Spleen (tissue), 7 donors: ENCODE measurements around the gene MKNK1.

Experiments used
- POLR2AphosphoS5 ChIP-seq, 3 donors: sonication (generic); formaldehyde crosslinking; IDR thresholded peaks; one replicate each; pipeline ENCODE4 v1.5.1; 2017; ENCODE audit warnings: antibody characterized with exemption in 3 of 3
- TF ChIP-seq, protein P1 (sequence below), 11 experiments: fragments of 200-600 bp in 7 of 11; fragments of 450-650 bp in 4 of 11; sonication (generic) in 4 of 11; IDR thresholded peaks in 8 of 11; conservative IDR thresholded peaks in 3 of 11; 1 replicate in 7 of 11; 2 replicates in 4 of 11; pipeline versions ENCODE4 v1.4.0 to v1.8.0; 2016 to 2021; ENCODE audit warnings: antibody characterized with exemption in 11 of 11, inconsistent platforms in 4 of 11, mild to moderate bottlenecking in 1 of 11
- donor health status: DM: no; HTN: no; CAD: no; lungs with moderate emphysema.
- donor health status: DM: no; HTN: no; CAD: no.
- donor health status: DM: no; HTN: no; CAD: no.

DNA sequence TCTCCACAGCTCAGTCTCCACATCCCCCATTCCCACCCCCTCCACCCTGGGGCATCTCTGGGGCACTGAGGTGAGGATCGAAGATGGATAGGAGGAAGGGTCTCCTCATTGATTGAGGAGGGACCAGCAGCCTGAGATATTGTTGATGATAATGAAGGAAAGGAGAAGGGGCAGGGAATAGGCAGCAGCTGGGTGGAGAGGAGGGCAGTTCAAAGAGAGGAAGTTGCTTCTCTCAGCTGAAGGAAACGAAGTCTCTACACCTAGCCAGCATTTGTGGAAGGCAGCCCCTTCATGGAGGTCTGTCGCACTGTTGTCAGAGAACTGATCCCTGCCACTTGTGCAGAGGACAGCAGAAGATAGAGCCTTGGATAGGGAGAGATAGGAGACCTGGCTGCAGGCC, 58.3 kb downstream of the MKNK1 start:
- TF ChIP-seq, protein P1, sequence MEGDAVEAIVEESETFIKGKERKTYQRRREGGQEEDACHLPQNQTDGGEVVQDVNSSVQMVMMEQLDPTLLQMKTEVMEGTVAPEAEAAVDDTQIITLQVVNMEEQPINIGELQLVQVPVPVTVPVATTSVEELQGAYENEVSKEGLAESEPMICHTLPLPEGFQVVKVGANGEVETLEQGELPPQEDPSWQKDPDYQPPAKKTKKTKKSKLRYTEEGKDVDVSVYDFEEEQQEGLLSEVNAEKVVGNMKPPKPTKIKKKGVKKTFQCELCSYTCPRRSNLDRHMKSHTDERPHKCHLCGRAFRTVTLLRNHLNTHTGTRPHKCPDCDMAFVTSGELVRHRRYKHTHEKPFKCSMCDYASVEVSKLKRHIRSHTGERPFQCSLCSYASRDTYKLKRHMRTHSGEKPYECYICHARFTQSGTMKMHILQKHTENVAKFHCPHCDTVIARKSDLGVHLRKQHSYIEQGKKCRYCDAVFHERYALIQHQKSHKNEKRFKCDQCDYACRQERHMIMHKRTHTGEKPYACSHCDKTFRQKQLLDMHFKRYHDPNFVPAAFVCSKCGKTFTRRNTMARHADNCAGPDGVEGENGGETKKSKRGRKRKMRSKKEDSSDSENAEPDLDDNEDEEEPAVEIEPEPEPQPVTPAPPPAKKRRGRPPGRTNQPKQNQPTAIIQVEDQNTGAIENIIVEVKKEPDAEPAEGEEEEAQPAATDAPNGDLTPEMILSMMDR (IDR thresholded peaks at IDR 0.05 in 8 of 11, conservative IDR thresholded peaks at IDR 0.05 in 3 of 11): no peak
- TF ChIP-seq POLR2AphosphoS5 (IDR thresholded peaks at IDR 0.05): no peak
